ENCODE measurements around the gene SRP54.
"Not testable (repeated sequence)": the region's sequence is repeated elsewhere in the genome, so short reads cannot be mapped to it uniquely, and the experiment has no call there.

The SRP54 gene

GRCh38 chr14:34985740-34986139 is 2.9 kb downstream of the SRP54 start:
- no peak for DNase-seq

DNA sequence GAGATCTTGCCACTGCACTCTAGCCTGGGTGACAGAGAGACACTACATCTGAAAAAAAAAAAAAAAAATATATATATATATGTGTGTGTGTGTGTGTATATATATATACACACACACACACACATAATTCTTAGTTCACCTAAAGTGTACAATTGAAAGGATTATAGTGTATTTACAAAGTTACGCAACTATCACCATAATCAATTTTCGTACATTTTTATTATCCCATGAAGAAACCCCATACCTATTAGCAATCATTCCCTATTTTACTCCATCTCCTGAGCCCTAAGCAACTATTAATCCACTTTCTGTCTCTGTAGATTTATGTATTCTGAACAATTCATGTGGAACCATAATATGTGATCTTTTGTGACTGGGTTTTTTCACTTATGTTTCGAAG is 4.4 kb downstream of the SRP54 start:
- DNase-seq: no peak

DNA sequence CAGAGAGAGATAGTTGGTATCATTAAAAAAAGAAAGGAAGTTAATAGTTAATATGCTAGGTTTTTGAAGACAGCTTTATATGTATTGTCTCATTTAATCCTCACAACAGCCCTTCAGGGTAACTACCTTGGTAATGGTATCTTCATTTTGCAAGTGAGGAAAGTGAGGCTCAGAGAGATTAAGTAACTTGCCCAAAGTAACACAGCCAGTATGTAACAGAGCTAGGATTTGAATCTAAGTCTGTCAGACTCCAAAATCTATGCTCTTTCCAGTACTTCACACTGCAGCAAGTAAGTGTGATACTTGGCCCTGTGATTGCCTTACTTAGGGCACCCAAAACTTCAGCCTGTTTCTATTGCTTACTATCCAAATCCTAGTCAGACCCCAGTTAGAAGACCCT is 7.0 kb downstream of the SRP54 start:
- DNase-seq: no peak

GRCh38 chr14:34993426-34993825 is 10.6 kb downstream of the SRP54 start:
- no peak for DNase-seq

GRCh38 chr14:34994668-34995067 is 11.9 kb downstream of the SRP54 start:
- no peak for DNase-seq

DNA sequence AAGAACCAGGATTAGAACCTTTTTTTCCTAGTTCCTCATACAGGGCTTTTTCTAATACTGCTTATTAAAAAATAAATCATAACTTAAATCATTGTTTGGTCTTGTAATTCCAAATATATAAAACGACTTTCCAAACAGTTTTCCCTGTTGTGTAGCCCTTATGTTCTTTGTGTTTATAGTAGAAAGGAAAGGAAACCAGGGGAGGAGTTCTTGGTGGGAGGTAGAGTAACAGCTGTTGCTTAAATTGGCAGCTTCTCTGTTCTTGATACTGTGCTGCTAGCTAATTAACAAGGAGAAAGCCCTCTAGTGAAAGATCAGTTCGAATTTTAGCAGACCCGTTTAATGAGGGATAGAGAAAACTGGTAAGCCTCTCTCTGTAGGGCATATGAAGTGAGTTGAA is 15.0 kb downstream of the SRP54 start:
- no peak for DNase-seq

DNA sequence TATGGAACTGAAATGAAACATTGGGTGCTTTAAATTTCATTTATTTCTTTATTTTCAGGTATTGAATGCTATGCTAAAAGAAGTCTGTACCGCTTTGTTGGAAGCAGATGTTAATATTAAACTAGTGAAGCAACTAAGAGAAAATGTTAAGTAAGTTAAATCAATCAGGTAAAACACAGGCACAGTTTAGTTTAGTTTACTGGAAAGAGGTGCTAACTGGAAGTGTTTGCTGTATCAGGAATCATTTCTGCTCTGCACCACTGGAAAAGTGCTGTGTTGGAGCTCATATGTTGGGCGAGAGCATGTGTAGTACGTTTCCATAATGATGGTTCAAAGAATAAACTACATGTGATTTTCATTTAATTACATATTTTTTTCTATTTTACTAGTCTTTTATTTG is 16.7 kb downstream of the SRP54 start:
- DNase-seq: no peak

- no peak for DNase-seq
These were observed 18.8 kb downstream of the SRP54 start for GRCh38 chr14:35001621-35002020.

DNA sequence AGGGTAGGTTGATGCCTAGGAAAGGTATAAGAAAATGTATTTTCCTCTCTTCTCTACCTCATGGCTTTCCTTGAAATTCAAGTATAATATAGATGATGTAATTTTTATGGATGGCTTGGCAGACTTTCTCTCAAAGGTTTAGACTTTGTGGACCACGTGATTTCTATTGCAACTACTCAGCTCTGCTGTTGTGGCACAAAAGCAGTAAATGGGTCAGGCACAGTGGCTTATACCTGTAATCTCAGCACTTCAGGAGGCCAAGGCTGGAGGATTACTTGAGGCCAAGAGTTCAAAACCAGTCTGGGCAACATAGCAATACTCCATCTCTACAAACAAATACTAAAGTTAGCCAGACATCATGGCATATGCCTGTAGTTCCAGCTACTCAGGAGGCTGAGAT is 22.0 kb downstream of the SRP54 start:
- no peak for DNase-seq

- DNase-seq: no peak
These were observed 33.8 kb downstream of the SRP54 start for GRCh38 chr14:35016568-35016967.

- DNase-seq: no peak
These were observed 37.9 kb downstream of the SRP54 start for GRCh38 chr14:35020713-35021112.

- no peak for DNase-seq
These were observed 45.6 kb downstream of the SRP54 start for GRCh38 chr14:35028435-35028834.

DNA sequence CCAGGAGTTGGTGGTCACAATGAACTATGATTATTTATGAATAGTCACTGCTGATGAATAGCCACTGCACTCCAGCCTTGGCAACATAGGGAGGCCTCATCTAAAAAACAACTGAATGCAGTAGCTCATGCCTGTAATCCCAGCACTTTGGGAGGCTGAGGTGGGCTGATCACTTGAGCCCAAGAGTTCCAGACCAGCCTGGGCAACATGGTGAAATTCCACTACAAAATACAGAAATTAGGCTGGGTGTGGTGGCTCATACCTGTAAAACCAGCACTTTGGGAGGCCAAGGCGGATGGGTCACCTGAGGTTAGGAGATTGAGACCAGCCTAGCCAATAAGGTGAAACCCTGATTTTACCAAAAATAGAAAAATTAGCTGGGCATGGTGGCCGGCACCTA is 49.8 kb downstream of the SRP54 start:
- no peak for DNase-seq

DNA sequence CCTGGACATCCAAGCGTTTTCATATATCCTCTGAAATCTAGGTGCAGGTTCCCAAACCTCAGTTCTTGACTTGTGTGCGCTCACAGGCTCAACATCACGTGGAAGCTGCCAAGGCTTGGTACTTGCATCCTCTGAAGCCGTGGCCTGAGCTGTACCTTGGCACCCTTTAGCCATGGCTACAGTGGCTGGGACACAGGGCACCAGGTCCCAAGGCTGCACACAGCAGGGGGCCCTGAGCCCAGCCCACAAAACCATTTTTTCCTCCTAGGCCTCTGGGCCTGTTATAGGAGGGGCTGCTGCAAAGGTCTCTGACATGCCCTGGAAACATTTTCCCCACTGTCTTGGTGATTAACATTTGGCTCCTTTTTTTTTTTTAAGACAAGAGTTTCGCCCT is 51.6 kb downstream of the SRP54 start:
- DNase-seq: no peak

- DNase-seq: not testable (repeated sequence)
These were observed 52.3 kb downstream of the SRP54 start for GRCh38 chr14:35034944-35035554.

GRCh38 chr14:35038312-35038711 is 55.5 kb downstream of the SRP54 start:
- not testable (repeated sequence) for DNase-seq

- DNase-seq: no peak
These were observed 59.8 kb downstream of the SRP54 start for GRCh38 chr14:35042632-35043031.

DNA sequence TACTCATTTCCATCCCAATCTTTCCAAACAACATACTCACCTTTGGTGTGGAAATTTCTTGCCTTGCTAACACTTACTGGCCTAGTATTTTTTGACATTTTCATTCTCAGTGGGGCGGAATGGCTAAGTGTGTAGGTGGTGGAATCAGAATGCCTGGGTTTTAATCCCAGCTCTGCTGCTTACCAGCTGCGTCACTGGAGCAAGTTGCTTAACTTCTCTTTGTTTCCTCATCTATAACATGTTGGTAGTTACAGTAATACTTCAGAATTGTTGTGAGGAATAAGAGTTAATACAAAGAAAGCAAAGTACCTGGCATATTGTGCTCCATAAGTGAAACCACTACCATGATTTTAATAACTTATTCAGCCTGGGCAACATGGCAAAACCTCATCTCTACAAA is 60.3 kb downstream of the SRP54 start:
- DNase-seq: no peak

GRCh38 chr14:35044939-35045797 is 62.4 kb downstream of the SRP54 start:
- DNase-seq: no peak

- no peak for DNase-seq
These were observed 62.9 kb downstream of the SRP54 start for GRCh38 chr14:35045798-35046047.

GRCh38 chr14:35046048-35046750 is 63.4 kb downstream of the SRP54 start, which contains the start of gene FAM177A1:
Gene FAM177A1, plus strand, starts transcription at chr14:35046272. Its CDS starts 192 bp downstream, at chr14:35046464.
- DNase-seq: peak; percentile 100

DNA sequence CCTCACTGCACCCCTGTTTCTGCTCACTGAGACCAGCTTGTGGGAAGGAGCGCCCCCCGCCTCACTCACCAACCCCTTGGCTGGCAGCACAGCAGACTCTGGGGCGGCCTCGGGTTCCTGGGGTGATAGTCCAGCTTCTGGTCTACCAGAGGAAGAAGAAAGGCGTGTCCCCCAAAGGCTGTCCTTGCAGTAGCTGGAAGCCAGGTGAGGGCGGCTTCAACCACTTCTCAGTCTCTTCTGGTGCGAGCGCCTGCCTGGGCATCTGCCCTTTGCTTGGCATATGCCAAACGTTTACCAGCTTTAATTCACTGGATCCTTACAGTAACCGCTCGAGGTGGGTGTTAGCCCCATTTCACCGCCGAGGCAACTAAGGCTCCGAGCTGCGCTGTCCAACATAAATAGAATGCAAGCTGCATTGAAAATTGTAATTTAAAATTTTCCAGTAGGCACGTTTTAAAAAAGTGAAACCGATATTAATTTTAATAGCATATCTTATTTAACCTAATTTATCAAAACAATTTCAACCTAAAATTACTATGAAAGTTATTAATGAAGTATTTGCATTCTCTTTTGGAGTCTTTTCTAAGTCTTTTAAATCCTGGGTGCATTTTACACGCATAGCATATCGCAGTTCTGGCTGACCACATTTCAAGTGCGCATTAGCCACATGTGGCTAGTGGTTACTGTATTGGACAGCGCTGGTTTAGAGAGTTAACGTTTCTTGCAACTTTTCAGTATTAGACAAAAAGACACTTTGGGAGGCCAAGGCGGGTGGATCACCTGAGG is 64.2 kb downstream of the SRP54 start:
- DNase-seq: no peak

DNA sequence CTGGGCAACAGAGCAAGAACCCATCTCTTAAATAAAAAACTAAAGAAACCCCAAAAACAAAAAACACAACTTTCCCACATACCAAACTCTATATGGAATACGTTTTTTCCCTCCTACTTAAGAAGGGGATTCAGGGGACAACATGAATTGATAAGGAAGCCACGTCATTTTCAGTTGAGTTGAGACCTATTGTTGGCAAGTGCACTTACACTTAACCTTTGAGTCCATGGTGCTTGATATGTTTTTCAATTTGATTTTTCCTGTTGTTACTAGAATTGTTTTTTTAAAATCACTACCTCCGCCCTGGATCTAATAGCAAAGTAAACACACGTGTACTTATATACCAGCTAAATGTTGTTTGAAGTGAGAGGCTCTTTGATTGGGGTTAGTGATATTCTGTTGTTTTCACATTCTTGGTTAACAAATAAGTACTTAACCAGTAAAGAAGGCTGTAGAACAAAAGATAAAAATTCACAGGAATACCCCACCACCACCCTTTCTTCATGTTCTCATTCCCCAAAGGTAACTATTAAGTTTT is 65.3 kb downstream of the SRP54 start:
- no peak for DNase-seq
